ENCODE results near the gene PFDN4.

The PFDN4 gene, protein sequence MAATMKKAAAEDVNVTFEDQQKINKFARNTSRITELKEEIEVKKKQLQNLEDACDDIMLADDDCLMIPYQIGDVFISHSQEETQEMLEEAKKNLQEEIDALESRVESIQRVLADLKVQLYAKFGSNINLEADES

DNA sequence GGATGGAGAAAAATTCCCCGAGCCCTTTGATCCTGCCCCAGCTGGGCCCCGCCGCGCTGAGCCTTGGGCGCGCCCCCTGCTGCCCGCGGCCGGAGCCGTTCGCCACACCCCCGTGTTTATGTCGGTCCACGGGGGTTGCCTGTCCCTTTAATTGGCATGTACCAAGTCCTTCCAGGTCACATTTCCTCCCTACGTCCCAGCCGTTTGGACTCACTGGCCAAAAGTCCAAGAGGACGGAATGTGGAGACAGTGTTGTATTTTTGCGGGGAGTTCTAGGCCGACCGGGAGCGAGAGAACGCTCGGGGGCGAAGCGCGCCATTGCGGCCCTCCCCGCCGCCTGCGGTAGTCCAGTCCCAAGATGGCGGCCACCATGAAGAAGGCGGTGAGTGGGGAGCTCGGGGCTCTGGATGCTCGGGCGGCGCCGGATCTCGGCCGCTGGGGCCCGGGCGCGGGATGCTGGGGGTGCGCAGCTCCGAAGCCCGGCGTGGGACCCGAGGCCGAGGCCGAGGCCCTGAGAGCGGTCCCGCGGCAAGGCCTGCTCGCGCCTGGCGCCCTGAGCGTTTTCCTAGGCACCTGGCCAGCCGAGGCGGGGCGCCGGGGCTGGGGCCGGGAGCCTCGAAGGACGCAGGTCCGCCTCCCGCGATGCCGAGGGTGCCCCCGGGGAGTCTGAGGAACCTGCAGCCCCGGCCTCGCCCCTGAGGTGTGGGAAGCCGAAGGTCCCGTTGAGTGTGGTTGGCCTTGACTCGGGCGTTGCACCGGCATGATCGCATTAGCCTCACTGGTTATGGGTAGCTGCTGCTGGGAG is at the start of gene PFDN4:
PFDN4 (plus strand) TSS at position 345 of the 805 bp plus-strand sequence; CDS start at position 359, 14 bp downstream.
- DNase-seq, result peak; percentile 85

DNA sequence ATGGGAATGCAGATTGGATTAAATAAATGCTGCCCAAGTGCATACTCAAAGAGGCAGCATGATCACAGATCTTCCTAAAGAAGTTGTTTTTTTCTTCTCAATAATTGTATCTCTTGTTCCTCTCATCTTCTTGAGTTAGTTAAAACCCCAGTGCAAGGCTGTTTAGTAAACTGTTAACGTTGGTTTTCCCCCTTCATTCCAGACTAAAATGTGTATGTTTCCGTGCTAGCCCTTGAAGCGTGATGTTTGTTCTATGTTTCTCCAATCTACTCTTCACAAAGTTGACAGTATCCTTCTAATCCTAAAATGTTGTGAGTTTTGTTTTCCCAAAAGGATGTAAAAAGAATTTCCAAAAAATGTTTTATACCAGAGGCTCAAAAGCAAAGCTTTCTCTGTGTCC is 49.7 kb upstream of the PFDN4 start:
- DNase-seq, result no peak

DNA sequence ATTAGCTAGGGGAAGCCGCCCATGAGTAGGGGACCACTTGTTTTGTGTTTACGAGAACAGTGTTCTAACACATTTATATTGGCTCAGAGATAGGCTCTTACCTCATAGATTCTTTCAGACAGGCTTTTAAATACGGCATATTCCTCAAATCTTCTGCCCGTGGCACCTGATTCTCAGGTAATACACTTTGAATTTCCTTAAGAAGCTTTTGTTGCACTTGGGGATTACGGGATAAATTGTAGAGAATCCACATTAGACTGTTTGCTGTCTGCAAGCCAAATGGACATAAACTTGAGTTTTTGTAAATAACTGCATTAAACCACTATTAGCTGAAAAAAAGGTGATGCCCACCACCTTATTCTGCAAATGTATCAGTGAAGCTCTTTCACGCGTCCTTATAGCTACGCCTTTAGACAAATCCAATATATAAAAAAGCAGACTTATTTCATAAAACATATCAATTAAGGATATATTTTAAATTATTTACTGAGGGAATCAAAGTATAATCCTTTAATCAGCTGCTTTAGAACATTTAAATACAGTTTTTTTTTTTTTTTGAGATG is 49.0 kb upstream of the PFDN4 start:
- DNase-seq, result no peak

DNA sequence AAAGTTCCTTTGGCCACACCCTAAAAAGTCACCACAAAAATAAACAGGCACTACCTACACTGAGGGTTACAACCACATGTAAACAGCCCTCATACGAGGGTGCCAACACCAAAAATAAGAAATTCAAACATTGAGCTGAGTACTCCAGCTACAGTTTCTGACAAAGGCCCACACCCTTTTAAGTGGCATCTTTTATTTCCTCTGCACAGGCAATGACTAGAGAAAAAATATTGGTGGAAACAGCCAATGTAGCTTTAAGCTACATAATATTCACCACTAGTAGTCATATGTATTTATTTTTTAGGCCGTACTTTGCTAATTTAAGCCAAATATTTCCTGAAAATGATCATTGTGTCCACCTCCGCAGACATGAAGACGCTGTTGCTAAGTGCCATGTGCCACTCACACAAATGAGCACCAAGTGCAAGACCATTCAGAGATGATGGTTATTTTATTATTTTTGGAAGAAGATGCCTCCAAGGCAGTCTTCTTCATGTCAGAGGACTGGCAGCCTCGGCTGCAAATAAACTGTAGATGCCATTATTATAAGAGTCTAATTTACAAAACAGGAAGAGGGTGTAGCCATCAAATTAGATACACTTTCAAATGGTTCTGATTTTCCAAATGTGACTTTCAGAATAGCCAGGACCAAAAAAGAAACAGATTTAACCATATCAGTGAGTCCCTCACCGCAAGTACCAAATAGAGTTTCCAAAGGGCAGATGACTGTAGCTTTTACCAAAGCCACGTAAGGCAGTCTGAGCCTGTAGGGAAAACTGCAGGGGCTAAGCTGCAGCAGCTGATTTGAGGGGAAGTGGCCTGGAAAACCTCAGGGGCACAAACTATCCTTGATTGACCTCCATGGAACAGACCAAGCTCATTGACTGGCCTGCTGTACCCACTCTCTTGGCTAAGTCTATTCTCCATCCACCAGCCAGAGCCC is 47.6 kb upstream of the PFDN4 start:
- no peak for DNase-seq

DNA sequence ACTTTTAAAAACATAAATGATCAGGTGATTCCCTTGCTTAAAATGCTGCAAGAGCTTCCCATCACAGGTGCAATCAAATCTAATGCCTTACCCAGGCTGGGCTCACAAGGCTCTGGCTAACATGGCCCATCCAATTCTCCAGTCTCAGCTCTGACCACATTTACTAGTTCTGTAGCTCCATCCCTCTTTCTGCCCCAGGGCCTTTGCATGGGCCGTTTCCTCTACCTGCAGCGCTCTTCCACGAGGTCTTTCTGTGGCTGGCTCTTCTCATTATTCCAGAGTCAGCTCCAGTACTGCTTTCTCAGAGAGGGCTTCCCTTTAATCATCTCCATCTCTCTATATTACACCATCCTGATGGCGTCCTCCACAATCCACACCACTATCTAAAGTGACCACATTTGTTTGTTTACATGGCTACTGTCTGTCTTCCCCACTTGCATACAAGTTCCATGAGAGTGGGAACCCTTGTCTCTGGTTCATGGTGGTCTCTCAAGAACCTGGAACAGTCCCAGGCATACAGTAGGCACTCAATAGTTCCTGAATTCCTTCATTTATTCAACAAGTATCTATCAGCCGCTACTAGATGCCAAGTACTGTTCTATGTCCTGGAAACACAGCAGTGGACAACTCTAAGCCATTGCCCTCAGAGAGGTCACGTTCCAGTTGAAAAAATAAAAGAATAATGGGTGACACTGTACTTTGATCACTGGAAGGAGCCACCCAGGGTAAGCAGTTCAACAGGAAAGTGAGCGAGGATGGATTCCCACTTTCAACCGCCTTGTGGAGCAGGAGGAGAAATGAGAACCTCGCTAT is 46.7 kb upstream of the PFDN4 start:
- DNase-seq, result no peak

DNA sequence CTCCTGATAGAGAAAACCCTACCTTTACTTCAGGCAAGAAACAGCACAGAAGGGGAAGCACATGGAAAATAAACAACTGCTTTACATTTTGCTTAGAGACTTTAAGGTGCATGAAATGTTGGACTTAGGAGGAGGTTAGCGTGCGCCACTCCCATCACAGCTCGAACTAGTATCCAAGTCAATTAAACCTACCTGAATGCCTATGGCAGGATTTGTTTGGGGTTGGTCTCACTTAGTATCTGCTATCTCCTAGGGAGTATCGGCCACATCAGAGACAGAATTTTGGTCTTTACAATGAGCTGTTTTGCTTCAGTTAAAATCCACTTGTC is 46.1 kb upstream of the PFDN4 start:
- no peak for DNase-seq

DNA sequence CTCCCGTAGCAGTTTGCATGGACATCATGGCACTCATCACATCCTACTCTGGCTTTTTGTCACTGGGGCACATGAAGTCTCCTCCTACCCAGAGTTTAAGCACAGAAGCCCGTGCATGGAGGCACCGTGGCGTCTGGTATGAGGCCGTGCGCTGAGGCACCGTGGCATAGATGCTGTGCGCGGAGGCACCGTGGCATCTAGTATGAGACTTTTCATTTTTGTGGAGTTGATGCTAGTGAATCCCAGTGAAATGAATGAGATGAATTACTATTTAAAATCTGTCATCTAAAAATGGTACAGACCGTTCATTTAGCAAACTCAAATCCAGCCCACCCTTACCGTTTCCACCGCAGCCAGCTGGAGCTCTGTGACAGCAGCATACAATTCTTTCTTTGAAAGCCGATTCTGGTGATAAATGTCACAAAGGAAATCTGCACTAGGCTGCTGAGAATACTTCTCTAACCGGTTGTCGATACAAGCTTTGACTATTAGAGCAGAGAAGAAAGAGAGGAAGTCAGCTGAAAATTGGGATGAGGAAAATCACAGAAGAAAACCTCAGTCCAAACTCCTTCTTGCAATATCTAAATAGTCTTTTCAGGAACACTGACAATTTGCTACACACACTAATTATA is 45.4 kb upstream of the PFDN4 start:
- no peak for DNase-seq

DNA sequence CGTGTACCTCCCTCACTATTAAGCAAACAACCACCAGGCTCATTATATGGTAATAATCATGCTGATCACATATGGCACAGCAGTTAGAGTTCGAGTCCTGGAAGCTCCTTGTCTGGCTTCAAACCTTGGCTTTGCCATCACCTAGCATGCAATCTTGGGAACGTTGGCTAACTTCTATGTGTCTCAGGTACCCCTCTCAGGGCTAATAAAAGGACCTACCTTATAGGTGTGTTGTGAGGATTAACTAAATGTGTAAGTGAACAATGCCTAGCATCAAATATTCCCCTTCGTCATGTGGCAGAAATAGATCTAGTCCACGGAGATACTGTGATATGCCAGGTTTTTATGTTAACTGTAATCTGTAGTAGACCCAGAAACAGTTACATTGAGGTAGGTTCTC is 44.5 kb upstream of the PFDN4 start:
- DNase-seq, result no peak

DNA sequence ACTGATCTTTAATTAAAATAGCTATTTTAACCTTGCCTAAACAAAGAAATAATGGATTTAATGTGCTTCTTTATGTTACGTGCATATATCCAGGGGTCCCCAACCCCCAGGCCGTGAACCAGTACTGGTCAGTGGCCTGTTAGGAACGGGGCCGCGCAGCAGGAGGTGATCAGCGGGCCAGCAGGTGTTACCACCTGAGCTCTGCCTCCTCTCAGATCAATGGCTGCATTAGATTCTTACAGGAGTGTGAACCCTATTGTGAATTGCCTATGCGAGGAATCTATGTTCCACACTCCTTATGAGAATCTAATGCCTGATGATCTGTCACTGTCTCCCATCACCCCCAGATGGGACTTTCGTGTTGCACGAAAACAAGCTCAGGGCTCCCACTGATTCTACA is 42.9 kb upstream of the PFDN4 start:
- no peak for DNase-seq

DNA sequence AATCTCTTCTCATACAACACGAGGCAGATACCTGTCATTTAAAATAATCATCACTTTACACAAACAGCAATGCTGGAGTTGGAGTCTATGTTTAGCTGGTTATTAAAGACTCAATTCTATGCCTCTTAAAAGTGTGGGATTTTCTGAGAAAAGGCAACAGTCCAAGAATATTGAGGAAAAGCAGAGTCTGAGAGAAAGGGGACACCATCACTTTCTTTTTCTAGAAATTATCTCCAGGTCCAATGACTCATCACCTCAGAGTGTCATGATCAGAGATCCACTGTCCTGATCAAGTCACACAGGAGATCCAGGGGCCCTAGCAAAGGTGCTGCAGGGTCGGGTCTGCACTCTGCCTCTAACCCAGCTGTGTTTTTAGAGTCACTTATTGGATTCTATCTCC is 42.1 kb upstream of the PFDN4 start:
- DNase-seq, result no peak

DNA sequence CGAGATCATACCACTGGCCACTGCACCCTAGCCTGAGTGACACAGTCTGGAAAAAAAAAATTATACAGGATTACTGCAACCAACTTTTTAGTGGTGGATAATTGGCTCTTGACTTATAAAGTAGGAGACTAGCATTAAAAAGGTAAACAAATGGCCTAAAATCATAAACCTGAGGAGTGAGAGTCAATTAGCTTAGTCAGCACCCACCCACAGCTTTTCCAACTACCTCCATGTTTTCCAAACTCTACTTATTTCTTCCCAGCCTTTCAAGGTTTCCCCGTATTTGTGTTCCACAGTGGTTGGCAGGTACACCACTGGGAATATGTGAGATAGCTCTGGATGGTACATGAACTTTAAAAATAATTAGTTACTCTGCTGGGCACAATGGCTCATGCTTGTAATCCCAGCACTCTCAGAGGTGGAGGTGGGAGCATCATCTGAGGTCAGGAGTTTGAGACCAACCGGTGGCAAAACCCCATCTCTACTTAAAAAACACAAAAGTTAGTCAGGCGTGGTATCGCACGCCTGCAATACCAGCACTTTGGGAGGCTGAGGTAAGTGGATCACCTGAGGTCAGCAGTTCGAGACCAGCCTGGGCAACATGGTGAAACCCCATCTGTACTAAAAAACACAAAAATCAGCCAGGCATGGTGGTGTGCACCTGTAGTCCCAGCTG is 40.8 kb upstream of the PFDN4 start:
- DNase-seq, result no peak

DNA sequence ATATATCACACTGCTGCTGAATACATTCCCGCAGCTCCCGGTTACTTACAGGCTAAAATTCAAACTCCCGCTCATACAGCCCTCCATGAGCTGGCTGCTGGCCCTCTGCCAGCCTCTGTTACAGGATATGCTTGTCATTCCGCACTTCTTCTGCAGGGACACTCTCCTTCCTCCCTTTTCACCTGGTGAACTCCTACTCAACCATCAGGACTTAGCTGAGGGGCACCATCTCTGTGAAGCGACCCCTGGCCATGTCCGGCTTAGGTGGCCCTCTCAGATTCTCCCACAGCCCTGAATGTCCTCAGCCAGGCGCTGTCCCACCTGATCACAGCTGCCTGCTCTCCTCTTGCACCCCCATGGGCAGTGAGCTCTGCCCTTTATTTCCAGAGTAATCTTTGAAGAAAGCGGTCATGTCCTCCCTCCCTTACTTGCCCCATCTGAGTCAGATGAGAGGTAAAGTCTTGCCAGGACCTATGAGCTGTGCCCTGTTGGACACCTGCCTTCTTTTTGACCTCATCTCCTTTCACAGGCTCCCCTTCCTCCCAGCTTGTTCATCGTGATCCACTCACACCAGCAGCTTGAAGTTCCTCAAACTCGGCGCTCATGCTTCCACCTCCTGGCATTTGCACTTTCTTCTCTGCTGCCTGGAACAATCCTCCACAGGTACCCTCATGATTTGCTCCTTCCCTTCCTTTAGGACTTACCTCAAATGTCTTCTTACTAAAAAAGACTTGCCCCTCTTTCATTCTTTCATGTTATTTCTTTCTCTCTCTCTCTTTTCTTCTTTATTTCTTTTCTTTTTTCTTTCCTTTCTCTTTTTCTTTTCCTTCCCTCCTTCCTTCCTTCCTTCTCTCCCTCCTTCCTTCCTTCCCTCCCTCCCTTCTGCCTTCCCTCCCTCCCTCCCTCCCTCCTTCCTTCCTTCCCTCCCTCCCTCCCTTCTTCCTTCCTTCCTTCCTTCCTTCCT is 39.7 kb upstream of the PFDN4 start:
- DNase-seq, result no peak

DNA sequence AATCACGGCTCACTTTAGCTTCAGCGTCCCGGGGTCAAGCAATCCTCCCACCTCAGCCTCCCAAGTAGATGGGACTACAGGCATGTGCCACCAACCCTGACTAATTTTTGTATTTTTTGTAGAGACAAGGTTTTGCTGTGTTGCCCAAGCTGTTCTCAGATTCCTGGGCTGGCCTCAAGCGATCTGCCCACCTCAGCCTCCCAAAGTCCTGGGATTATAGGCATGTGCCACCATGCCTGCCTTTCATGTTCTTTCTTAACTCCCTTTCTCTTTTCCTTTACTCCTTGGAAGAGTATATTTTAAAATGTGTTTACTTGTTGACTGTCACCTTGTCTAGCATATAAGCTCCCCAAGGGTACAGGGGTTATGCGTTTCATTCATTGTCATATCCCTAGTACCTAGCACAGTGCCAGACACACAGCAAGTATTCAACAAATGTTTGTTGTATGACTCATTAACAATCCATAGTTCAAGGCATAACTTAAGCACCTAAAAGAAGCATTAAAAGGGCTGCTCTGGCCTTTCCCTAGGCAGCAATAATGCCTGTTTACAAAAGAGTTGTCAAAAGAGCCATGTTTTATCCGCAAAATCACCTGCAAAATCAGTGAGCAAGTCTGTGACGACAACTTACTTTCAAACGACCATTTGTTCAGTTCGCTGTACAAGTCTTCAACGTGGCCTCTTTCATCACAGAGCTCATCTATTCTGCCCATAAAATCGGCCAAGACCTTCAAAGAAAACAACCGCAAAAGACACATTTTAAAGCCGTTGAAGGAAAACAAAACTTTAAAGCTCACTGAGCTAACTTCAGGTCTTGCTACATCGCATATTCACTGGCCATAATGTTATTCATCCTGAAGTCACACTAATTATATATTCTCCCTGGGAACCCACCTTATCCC is 38.7 kb upstream of the PFDN4 start:
- DNase-seq, result no peak

DNA sequence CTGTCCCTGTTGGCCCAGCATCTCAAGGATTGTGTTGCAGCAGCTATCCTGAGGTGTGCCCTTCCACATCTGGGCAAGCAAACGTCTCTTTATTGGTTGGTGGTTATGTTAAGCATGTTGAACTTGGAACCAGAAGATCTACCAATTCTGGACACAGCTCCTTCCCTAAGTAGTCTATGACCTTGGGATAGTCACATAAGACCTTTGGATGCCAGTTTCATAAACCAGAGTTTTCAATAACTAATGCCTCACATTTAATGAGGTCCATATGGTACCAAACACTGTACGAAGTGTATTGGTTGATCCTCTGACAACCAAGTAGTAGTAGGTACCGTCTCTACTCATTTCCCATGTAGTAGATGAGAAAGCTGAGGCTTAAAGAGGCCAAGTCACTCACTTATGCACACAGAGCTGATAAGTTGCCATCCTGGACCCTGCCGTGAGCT is 37.8 kb upstream of the PFDN4 start:
- no peak for DNase-seq

DNA sequence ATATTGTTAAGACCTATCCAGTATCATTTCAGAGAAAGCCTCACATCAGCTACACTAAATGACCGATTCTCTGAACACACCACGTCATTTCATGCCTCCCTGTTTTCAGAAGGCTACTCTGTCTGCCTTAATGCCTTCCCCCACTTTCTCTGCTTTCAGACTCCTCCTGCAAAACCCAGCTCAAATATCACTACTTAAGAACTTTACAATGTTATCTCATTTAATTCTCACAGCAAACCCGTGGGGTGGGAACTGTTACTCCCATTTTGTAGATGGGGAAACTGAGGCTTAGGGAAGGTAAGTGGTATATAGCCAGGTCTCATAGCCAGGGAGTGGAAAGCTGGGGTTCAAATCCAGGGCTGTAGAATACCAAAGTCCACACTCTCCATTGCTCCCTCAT is 36.9 kb upstream of the PFDN4 start:
- DNase-seq, result no peak

DNA sequence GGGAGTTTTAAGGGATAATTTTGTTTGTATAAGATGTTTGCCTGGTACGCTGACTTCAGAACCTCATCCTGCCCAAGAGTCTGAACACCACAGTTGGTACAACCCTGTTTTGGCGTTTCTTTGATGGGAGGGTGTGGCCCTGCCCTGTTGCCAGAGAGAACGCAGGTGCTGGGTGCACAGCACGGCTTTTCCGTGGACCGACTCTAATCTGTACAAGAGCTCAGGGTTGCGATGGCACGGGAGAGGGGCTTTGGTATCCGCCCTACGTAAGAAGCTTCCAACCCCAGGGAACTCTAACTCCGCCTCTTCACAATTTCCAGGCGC is 35.4 kb upstream of the PFDN4 start:
- no peak for DNase-seq

DNA sequence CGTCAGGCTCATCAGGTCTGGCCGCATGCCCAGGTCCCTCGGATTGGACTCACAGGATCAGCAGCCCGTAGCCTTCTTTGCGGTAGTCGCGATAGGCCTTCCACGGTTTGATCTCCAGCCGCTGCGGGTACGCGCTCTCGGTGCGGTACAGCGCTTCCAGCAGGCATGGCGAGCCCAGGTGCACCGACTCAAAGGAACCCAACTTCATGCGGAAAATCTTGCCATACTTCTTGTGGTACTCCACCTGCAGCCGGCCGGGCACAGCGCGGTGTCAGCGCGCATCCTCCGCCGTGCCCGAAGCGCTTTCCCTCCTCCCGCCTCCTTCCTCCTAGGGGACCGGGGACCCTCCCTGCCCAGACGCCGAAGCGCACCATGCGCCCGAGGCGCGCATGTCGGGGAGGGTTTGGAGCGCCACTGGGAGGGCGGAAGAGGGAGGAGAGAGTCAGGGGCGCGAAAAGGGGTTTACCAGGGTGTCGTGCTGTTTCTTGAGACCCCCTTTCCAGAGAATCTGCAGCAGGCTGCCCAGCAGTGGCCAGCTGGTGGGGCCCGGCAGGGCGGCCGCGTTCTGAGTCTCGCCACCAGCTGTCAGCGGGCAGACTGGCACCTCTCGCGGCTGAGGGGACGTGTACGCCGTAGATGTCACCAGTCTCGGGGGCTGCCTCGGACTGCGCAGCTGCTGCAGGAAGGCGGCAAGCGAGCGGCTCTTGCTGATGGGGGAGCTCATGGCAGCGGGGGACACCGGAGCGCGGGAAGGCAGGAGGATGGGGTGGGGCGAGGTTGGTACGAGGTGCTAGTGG is 34.8 kb upstream of the PFDN4 start:
- no peak for DNase-seq

All from activated CD4-positive, alpha-beta T cell treated with anti-CD3 and anti-CD28 coated beads, Interleukin-2, amount 50 U/mL, for 16 hours (primary cell).